ENCODE data around the gene U2AF2. TPM values are rescaled to one million over a fixed set of nuclear protein-coding genes. Genes with fewer than 3 reads are reported as not detected.

The U2AF2 gene
- total RNA-seq, 4 donors from 2014 or later: 85.0 to 112 (median 99.7) TPM

DNA sequence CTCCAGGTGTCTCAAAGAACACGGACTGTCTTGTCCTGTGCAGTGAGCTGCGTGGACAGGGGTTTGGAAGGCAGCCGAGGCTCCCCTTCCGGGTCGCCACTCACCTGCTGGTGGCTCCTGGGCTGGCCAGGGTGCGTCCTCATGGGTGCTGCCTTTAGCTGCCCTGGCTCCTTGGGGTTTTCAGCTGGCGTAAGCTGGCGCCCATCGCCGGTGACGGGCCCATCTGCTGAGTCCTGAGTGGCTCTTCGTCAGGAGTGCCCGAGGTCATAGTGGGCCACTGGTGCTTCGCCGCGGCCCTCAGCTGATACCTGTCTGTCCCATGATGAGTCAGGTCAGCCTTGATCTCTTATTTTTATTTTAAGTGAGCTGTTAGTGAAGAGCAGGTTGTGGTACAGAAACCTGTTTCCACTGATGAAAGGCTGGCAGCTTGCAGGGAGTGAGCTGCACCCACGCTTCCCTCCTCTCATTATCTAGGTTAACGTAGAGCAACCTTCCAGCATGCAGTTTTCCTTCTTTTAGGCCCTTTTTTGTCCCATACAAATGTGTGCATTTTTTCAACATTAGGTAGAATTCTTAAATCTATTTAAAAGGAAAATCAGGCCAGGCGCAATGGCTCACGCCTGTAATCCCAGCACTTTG is 38.6 kb downstream of the U2AF2 start:
- WGBS, 2 donors: 95% methylated on average over 10 to 13 of the region's 20 CpGs
- H3K36me3 ChIP-seq: peaks cover 57 to 100% (median 80%) of the 10 kb centered on the region in 3 donors
- H3K27ac ChIP-seq: no peak overlapping the region
- no peak overlapping the region for H3K4me3 ChIP-seq
- DNase-seq: no peak
- no peaks in the 10 kb centered on the region for H3K27me3 ChIP-seq
- intact Hi-C loops (cut with DNase I): no loop called here
- peaks cover 0 to 5% (median 0%) of the 10 kb centered on the region in 3 donors for H3K4me1 ChIP-seq
- TF ChIP-seq, protein P1, sequence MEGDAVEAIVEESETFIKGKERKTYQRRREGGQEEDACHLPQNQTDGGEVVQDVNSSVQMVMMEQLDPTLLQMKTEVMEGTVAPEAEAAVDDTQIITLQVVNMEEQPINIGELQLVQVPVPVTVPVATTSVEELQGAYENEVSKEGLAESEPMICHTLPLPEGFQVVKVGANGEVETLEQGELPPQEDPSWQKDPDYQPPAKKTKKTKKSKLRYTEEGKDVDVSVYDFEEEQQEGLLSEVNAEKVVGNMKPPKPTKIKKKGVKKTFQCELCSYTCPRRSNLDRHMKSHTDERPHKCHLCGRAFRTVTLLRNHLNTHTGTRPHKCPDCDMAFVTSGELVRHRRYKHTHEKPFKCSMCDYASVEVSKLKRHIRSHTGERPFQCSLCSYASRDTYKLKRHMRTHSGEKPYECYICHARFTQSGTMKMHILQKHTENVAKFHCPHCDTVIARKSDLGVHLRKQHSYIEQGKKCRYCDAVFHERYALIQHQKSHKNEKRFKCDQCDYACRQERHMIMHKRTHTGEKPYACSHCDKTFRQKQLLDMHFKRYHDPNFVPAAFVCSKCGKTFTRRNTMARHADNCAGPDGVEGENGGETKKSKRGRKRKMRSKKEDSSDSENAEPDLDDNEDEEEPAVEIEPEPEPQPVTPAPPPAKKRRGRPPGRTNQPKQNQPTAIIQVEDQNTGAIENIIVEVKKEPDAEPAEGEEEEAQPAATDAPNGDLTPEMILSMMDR (IDR thresholded peaks at IDR 0.05): no peak
- no peak for TF ChIP-seq POLR2A (IDR thresholded peaks at IDR 0.05)
- H3K9me3 ChIP-seq: no peaks in the 10 kb centered on the region

- no peak overlapping the region for H3K27ac ChIP-seq
- intact Hi-C loops (cut with DNase I): no loop called here
- H3K36me3 ChIP-seq: peaks cover 50 to 100% (median 72%) of the 10 kb centered on the region in 3 donors
Observed at GRCh38 chr19:55694241-55694655, 39.4 kb downstream of the U2AF2 start.

DNA sequence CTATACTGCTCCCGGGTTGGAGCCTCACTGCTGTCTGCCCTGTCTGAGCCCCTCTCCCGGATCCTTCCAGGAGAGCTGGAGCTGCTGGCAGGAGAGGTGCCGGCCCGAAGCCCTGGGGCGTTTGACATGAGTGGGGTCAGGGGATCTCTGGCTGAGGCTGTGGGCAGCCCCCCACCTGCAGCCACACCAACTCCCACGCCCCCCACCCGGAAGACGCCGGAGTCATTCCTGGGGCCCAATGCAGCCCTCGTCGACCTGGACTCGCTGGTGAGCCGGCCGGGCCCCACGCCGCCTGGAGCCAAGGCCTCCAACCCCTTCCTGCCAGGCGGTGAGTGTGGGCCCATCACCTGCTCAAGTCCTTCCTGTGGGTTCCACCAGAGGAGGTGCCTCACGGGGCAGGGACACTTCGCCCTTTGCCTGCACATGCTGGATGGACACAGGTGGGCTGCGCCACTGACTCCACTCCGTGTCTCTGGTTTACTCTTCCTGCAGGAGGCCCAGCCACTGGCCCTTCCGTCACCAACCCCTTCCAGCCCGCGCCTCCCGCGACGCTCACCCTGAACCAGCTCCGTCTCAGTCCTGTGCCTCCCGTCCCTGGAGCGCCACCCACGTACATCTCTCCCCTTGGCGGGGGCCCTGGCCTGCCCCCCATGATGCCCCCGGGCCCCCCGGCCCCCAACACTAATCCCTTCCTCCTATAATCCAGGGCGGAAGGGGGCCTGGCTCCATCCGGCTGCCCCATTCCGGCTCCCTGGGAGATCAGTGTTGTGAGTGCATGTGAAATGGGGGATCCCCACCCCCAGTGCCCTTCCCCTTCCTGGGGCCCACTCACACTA is 40.0 kb downstream of the U2AF2 start:
- DNase-seq: no peak
- no peak overlapping the region for H3K4me3 ChIP-seq
- WGBS, 2 donors: 89 to 90% methylated on average over 4 to 15 of the region's 37 CpGs
- peaks cover 44 to 99% (median 66%) of the 10 kb centered on the region in 3 donors for H3K36me3 ChIP-seq
- no peak overlapping the region for H3K27ac ChIP-seq
- H3K4me1 ChIP-seq: no peaks in the 10 kb centered on the region
- intact Hi-C loops (cut with DNase I): no loop called here
- H3K9me3 ChIP-seq: no peaks in the 10 kb centered on the region
- no peak for TF ChIP-seq POLR2A (IDR thresholded peaks at IDR 0.05)
- TF ChIP-seq, protein P1 (IDR thresholded peaks at IDR 0.05): no peak
- no peaks in the 10 kb centered on the region for H3K27me3 ChIP-seq

More at GRCh38 chr19:55694241-55694655, 39.4 kb downstream of the U2AF2 start:
- Histone ChIP-seq H3K4me1 (no peaks in the 10 kb centered on the region), H3K4me3 (no peak overlapping the region), H3K27me3 (no peaks in the 10 kb centered on the region), H3K9me3 (no peaks in the 10 kb centered on the region)
- DNase-seq: no peak
- WGBS, 2 donors: 74 to 85% methylated on average over 6 to 9 of the region's 15 CpGs
- TF ChIP-seq POLR2A (IDR thresholded peaks at IDR 0.05): no peak

DNA sequence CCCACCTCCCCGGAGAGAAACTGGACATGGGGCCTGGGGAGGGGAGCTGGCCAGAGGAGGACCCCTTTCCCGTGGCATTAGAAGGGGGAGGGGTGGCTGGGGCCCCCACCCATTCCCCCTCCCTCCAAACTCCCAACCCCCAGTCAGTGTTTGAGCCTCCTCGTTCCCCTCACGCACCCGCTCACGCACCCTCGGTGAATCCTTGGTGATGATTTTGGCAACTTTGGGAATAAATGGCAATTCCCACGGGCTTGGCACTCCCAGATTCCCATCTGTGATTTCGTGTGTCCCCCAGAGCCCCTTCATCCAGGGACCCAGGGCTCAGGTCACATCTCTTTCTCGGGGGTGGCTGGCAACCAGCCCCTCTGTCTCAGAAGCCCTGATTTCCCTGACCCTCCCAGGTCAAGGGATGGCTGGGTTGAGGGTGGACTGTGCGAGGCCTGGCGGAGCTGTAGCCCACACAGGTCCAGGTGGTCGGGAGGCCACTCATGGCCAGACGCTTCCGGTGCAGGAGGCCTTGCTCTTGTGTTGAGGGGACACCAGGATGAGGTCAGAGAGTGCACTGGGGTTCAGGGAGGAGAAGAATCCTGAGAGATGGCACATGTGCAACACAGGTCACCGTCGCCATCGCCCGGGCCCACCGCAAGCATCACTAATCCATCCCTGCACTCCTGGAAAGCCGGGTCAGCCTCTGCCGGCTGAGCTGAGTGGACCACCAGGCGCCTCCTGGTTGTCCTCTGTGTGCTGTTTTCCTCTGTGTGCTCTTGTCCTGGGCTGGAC is 40.9 kb downstream of the U2AF2 start:
- 89% methylated on average over 7 of the region's 23 CpGs; no CpG with 5 or more reads in 1 of the 2 donors for WGBS, 2 donors
- H3K9me3 ChIP-seq: no peaks in the 10 kb centered on the region
- no peaks in the 10 kb centered on the region for H3K27me3 ChIP-seq
- TF ChIP-seq, protein P1 (IDR thresholded peaks at IDR 0.05): no peak
- no peak for TF ChIP-seq POLR2A (IDR thresholded peaks at IDR 0.05)
- intact Hi-C loops (cut with DNase I): no loop called here
- H3K27ac ChIP-seq: no peak overlapping the region
- H3K4me1 ChIP-seq: no peaks in the 10 kb centered on the region
- H3K4me3 ChIP-seq: no peak overlapping the region
- no peak for DNase-seq
- peaks cover 37 to 99% (median 58%) of the 10 kb centered on the region in 3 donors for H3K36me3 ChIP-seq

GRCh38 chr19:55696301-55697068 is 41.6 kb downstream of the U2AF2 start:
- Histone ChIP-seq H3K27ac (no peak overlapping the region), H3K36me3 (peaks cover 34 to 94% (median 51%) of the 10 kb centered on the region in 3 donors), H3K27me3 (no peaks in the 10 kb centered on the region), H3K9me3 (no peaks in the 10 kb centered on the region), H3K4me3 (no peak overlapping the region), H3K4me1 (no peaks in the 10 kb centered on the region)
- no peak for DNase-seq
- TF ChIP-seq, protein P1 (IDR thresholded peaks at IDR 0.05): no peak
- no peak for TF ChIP-seq POLR2A (IDR thresholded peaks at IDR 0.05)
- intact Hi-C loops (cut with DNase I): no loop called here
- 76 to 91% methylated on average over 3 to 14 of the region's 20 CpGs for WGBS, 2 donors

Measured in esophagus squamous epithelium (tissue), 5 donors.